Measurements from ENCODE around the gene SDR42E2.
"Not testable (repeated sequence)": the region's sequence is repeated elsewhere in the genome, so short reads cannot be mapped to it uniquely, and the experiment has no call there.

SDR42E2 gene

DNA sequence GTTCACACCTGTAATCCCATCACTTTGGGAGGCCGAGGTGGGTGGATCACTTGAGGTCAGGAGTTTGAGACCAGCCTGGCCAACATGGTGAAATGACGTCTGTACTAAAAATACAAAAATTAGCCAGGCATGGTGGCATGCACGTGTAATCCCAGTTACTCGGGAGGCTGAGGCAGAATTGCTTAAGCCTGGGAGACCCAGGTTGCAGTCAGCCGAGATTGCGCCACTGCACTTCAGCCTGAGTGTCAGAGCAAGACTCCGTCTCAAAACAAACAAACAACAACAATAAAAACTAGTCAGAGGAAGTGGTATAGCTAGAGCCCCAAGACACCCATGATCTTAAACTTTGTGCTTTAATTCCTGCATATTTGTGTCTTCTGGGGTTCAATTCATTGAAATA, 9.2 kb upstream of the SDR42E2 start:
- DNase-seq (ENCODE audit: insufficient read length, low spot score); FAIRE-seq: not testable (repeated sequence)

DNA sequence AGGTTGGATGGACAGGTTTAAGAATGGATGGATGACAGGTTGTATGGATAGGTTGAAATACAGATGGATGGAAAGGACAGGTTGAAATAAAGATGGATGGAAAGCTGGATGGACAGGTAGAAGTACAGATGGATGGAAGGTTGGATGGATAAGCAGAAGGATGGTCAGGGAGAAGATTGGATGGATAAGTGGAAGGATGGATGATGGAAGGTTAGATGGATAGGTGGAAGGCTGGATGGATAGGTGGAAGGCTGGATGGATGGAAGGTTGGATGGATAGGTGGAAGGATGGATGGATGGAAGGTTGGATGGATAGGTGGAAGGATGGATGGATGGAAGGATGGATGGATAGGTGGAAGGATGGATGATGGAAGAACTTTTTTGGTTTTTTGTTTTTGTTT, 905 bp upstream of the SDR42E2 start:
- FAIRE-seq (no peak), DNase-seq (ENCODE audit: insufficient read length, low spot score) (no peak)

DNA sequence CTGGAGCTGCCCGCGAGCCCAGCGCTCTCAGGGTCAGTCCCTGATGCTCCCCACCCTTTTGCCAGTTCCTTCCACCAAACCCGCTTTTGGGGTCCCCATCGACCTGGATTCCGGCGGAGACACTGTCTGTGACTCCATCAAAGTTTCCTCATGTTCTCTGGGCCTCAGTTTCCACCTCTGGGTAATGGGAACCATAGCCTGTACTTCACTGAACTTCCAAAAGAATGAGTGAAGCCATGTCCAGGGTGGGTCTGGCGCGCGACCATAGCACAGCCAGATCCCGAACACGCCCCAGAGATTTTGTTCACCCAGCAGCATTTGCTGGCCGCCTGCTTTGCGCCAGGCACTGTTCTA, 327 bp downstream of the SDR42E2 start:
- no peak for FAIRE-seq
- DNase-seq (ENCODE audit: insufficient read length, low spot score) = no peak

DNA sequence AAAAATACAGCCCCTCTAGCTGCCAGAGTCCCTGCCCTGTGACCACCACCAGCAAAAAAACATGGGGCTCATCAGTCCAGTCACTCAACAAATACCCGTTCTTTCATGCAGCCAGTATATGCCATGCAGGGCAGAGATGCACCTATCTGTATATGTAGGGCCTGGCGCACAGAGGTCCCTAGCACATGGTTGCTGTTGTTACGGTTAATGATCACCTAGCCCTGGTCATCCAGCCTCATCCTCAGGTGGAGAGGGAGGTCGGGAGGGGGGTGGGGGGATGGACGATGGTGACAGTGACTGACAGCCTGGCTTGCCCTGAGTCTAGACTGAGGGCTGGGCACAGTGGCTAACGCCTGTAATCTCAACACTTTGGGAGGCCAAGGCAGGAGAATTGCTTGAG, 1.5 kb downstream of the SDR42E2 start:
- FAIRE-seq = no peak
- DNase-seq (ENCODE audit: insufficient read length, low spot score) = no peak

DNA sequence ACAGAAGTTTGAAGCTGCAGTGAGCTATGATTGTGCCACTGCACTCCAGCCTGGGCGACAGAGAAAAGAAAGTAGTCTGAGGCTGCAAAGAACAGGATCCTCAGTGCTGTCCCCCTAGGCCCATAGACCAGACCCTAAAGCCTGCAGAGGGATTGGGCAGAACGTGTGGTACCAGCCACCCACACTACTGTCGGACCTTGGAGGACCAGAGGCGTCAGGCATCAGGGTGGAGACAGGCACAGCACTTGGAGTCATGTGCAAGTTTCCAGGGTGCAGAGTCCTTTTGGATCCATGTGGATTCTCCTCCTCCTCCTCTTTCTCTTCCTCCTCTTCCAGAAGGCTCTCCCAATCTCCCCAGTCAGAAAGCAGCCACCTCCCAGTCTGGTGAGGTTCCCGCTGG, 2.2 kb downstream of the SDR42E2 start:
- no peak for DNase-seq (ENCODE audit: insufficient read length, low spot score)
- no peak for FAIRE-seq

DNA sequence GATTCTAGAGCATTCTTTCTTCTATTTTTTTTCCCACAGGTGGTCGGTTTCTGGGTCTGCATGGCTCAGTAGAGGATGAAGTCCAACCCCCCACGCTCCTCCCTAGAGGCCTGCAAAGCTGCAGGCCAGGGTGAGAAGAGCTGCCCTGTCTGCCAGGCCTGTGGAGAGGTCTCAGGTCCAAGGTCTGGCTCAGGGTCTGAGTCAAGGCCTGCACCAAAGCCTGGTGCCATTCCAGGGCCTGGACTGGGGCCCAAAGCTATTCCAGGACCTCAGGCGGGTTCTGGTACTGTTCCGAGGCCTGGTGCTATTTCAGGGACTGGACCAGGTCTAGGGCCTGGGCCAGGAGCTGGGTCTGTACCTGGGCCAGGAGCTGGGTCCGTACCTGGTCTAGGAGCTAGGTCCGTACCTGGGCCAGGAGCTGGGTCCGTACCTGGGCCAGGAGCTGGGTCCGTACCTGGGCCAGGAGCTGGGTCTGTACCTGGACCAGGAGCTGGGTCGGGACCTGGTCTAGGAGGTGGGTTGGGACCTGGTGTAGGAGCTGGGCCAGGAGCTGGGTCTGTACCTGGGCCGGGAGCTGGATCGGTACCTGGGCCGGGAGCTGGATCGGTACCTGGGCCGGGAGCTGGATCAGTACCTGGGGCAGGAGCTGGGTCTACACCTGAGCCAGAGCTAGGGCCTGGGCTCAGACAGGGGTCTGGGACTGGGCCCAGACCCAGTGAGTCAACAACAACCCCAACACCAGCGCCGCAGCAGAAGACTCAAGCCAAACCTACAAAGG, 3.4 kb downstream of the SDR42E2 start:
- FAIRE-seq (no peak), DNase-seq (ENCODE audit: insufficient read length, low spot score) (no peak)

DNA sequence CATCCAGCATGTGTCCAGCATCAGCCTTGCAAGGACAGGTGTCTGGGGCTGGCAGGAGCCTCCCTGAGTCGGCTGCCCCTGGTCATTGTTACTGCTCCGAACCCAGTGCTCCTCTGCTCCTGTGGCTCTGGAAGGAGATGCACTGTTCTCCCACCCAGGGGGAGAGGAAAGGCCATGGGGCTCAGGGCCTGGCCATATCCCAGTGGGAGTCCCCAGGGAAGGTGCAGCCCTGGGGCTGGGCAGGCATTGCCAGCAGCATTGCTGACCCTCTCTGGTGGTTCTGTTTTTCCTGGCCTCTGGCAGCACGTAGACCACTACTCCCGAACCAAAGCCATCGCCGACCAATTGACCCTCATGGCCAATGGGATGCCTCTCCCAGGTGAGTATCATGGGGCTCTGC, 9.6 kb downstream of the SDR42E2 start:
- no peak for FAIRE-seq

DNA sequence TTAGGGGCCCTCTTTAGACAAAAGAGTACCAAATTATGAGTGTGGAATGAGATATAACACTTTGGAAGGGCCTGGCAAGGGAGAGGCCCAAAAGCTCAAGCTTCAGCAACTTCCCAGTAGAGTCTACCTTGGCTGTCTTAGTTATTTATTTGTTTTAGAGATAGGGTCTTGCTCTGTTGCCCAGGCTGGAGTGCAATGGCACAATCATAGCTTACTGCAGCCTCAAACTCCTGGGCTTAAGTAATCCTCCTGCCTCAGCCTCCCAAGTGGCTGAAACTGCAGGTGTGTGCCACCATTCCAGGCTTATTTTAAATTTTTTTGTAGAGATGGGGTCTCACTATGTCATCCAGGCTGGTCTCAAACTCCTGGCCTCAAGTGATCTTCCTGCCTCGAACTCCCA, 10.3 kb downstream of the SDR42E2 start:
- DNase-seq (ENCODE audit: insufficient read length, low spot score); FAIRE-seq: not testable (repeated sequence)

More for the DNA sequence above, 9.6 kb downstream of the SDR42E2 start:
- DNase-seq (ENCODE audit: insufficient read length, low spot score) = no peak

DNA sequence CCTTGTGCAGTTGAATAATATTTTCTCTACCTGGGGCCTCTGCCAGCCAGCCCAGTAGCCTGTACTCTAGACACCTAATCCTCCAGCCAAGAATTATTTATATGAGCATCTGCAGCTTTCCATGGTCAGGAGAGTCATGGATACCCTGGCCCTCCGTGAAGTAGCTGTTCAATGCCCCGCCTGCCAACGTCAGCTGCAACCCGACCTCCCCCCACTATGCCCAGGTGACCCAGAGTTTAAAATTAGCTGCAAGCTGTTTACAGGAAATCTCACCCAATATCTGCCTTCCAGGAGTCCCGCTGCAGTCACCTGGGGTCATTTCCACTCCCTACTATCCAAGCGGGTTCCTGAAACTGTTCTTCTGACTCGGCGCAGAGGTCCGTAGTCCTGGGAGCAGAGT, 12.3 kb downstream of the SDR42E2 start:
- DNase-seq (ENCODE audit: insufficient read length, low spot score) (no peak), FAIRE-seq (no peak)

DNA sequence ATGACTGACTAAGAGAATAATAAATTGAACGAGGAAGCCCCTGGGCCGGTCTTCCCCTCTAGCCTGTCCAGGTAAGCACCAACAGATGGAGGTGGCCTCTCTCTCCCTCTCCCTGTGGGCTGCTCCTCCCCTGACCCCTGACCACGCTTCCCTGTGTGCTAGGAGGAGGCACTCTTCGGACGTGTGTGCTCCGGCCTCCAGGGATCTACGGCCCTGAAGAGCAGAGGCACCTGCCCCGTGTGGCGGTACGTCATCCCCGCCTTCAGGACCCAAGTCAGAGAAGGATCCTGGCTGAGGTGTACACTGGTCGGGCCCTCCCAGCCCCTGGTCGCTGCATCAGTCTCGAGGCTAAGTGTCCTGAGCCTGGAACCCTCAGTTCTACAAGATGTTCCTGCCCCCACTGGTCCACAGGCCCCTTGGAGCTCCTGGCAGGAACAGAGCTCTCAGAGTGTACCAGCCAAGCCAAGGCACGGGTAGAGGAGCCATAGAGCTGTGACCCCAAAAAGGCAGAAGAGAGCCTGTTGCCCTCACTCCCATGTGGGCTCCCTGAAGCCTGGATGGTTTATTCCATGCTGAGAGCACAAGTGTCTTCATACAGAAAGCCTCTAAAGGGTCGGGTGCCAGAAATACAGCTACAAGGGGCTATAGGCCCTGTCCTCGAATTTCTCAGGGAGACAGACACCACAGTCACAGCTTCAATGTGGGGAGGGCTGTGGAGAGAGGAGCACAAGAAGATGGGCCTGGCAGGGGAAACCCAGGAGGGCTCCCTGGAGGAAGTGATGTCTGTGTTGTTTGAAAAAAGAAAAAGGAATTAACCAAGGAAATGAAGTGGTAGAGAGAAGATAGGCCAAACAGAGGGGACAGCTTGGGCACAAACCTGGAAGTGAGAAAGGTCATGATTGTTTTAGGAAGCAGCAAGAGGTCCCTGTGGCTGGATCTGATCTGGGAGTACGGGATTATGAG, 15.9 kb downstream of the SDR42E2 start:
- FAIRE-seq (no peak), DNase-seq (ENCODE audit: insufficient read length, low spot score) (no peak)

DNA sequence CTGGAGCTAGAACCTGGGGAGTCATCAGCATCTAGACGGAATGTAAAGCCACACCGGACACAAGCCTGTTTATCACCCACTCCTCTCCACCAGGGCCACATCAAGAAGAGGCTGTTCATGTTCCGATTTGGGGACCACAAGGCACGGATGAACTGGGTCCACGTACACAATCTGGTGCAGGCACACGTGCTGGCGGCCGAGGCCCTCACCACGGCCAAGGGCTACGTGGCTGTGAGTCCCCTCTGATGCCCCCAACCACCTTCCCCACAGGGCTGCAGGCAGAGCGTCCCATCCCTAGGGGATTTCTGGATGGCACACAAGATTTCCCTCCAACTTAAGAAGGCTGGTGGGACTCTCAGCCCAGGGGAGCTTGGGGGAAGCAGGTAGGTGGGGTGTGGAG, 19.1 kb downstream of the SDR42E2 start:
- DNase-seq (ENCODE audit: insufficient read length, low spot score) (no peak), FAIRE-seq (no peak)

DNA sequence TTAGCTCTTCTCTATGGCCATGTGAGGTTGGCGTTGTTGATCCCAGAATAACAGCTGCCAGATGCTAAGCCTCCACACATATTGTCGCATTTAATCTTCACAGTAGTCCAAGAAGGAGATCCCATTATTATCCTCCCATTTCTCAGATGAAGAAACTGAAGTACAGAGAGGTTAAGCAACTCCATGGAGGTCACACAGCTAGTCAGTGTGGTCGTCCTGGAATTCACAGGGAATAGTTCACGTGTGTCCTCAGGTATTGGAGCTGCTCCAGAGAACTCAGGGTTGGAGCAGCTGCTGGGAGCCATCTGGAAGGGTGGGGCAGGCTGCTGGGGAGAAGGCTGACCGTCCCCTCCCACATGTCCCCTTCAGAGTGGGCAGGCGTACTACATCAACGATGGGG, 19.5 kb downstream of the SDR42E2 start:
- DNase-seq (ENCODE audit: insufficient read length, low spot score) = no peak
- no peak for FAIRE-seq

DNA sequence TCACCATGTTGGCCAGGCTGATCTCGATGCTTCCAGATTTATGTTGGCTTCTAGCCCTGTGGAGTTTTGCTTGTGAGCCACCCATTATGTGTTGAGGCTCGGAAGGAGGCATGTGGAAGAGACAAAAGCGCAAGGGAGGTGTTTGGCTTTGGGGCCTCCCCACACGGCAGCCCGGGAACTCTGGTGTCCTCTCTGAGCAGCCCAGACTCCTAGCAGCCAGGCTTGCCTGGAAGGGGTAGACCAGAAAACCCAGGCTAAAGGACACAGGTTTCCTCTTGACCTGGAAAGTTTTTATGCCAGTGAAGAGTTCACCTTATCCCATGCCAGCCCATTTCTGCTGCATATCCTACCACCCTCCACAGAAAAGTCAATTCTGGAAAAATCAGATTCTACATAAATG, 21.0 kb downstream of the SDR42E2 start:
- FAIRE-seq (no peak), DNase-seq (ENCODE audit: insufficient read length, low spot score) (no peak)

DNA sequence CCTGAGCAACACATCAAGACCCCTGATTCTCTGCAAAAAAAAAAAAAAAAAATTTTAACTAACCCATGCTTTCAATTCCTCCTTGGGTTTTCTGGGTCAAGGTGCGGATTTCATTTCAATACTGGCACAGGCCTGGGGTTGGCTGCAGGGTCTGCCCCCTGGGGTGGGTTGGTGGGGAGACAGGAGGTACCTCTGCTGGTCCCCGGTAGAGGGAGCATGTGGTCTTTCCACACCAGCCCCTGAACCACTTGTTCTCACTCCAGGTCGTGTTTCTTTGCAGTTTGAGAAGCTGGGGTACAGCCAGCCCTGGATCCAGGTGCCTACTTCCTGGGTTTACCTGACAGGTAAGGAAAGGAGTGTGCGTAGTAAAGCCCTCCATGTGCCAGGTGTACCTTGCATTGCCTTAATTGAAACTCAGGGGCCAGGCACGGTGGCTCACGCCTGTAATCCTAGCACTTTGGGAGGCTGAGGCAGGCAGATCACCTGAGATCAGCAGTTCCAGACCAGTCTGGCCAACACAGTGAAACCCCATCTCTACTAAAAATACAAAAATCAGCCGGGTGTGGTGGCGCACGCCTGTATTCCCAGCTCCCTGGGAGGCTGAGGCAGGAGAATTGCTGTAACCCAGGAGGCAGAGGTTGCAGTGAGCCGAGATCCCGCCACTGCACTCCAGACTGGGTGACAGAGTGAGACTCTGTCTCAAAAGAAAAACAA, 21.8 kb downstream of the SDR42E2 start:
- DNase-seq (ENCODE audit: insufficient read length, low spot score) (no peak), FAIRE-seq (no peak)

DNA sequence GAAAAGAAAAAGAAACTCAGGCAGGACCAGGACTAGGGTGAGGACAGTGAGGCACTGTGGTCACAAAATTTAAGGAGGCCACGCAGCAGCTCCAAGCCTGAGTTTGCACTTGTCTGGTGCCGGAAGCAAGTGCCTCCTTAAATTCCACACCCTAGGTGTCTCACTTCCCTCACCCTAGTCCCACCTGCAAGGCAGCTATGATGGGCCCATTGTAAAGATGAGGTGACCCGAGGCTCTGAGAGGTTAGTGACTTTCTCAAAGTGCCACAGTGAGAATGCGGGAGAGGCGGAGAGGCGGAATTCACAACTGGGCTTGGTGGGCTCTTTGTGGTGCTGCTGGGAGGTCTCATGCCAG, 22.3 kb downstream of the SDR42E2 start:
- no peak for FAIRE-seq

DNA sequence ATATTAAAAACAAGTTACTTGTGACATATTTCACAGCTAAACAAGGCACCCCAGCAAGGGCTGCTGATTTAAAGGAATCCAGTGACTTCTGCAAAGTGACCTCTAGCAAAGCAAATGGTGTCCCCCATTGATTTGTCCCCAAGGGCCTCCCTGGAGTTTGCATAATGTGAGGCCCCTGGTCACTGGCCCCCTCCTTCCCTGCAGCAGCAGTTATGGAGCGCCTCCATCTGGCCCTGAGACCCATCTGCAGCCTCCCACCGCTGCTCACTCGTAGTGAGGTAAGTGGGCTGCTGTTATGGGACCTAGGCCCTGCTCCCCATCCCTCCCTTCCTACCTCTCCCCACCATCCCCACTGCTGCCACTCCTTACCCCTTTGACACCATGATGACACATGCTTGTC, 24.2 kb downstream of the SDR42E2 start:
- DNase-seq (ENCODE audit: insufficient read length, low spot score) (no peak), FAIRE-seq (no peak)

More for the DNA sequence above, 22.3 kb downstream of the SDR42E2 start:
- no peak for DNase-seq (ENCODE audit: insufficient read length, low spot score)

DNA sequence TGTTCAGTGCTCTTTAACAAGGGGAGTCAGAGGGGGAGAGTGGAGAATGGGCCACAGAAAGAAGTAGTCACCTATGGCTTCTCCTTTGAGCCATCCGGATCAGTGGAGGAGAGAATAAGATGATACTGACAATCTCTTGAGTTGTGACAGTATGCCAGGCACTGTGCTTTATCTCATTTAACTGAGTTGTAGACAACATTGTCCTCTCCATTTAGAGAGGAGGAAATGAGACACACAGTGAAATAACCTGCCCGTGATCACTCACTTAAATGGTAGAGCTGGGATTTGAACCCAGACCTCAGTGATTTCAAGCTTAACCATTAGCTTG, 25.9 kb downstream of the SDR42E2 start:
- no peak for FAIRE-seq

DNA sequence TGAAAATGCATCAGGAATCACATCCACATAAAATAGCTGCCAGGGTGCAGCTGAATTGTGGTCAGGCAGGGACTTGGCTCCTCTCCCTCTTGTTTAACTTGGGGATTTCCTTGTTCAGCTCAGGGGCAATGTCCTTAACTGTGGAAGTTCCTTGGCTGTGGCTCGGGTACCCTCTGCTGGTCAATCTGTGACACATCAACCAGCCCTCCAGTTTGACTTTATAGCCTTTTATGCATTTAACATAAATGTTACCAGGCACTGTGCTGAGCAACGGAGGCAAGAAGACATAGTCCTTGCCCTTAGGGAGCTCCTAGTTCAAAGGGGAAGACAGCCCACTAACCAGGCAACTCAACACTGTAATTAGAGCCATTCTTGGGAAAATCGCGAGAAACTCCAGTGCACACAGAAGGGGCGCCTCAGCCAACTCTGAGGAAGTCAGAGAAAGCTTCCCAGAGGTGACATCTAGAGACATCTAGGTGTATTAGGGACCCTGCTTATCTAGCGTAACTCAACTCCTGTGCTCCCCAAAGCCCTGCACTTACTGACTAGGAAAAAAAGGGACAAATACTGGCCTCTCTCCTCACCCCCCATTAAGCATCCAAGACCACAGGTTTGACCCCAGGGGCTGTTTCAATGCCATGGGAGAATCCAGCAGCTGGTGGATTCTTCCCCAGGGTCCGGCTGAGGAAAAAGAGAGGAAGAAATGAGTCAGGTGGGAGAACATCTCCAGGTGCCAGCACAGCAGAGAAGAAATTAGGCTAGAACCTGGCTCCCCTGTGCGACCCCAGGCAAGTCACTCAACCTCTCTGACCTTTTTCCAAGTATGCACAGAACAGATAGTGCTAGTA, 26.5 kb downstream of the SDR42E2 start:
- no peak for FAIRE-seq
- DNase-seq (ENCODE audit: insufficient read length, low spot score) = peak; percentile 62

More for the DNA sequence above, 25.9 kb downstream of the SDR42E2 start:
- DNase-seq (ENCODE audit: insufficient read length, low spot score) = no peak

DNA sequence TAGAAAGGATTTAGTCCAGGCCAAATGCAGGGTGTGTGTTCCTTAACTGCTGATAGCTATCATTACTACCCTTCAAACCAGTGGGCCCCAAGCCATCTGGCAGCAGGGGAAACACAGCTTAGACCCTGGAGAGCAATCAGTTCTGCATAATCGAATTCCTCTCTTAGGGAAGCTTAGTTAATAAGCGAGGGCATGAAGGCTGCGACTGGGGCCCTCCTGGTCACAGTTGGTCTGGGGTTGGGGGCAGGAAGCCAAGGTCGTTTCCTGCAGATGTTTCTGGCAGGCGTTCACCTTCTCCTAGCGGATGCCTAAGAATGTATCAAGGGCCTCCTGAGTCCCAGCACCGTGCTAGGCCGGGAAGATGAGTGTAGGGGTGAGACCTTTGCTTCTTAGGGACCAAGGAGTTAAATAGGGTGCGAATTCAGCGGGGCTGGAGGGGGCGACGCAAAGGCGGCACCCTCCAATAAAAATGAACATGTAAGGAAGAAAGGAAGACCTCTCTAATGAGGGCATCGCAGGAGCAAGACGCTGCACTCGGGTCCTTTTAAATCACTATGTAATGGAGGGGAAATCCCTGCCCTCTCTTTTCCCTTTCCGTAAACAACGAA, 27.3 kb downstream of the SDR42E2 start:
- no peak for FAIRE-seq

More for the DNA sequence above, 27.3 kb downstream of the SDR42E2 start:
- DNase-seq (ENCODE audit: insufficient read length, low spot score) = no peak

Measured in HTR-8/SVneo (cell line).